ENCODE results near the gene ATP8B4.
"Not testable (repeated sequence)": the region's sequence is repeated elsewhere in the genome, so short reads cannot be mapped to it uniquely, and the experiment has no call there.

The ATP8B4 gene

GRCh38 chr15:50003786-50004334, 115.2 kb downstream of the ATP8B4 start:
- DNase-seq = no peak

DNA sequence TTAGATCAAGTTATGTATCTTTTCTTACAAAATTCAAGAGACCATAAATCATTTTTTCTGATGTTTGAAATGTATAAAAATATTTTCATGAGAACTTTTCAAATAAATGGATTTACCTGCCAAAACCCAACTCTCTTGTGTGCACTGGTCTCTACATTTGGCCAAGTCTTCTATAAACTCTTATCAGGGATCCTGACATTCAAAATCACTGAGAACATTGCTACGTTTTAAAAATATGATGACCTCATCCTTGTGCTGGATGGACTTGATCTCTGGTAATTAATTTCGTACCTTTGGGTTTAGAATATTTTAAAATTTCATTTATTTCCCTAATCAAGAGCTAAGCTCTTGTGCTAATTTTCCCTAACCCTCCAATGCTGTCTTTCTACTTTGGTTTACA, 127.4 kb downstream of the ATP8B4 start:
- no peak for DNase-seq

GRCh38 chr15:49990835-49991545, 128.0 kb downstream of the ATP8B4 start:
- no peak for DNase-seq

DNA sequence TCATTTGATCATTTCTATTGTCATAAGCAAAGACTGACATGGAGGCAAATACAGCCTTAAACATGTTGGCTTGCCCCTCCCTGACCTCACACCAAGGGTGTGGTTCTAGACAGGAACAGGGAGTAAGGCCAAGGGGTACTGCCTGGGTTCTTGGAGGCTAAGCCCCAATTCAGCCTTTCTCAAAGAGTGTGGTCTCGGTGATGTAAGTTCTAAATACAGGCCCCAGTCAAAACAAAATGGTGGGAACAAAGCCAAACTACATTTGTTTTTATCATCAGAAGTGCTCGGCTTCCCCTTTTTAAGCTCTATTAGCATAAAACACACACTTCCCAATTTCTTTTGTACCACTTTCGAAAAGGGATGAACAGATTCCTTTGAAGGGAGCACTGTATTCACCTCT, 129.5 kb downstream of the ATP8B4 start:
- no peak for DNase-seq

DNA sequence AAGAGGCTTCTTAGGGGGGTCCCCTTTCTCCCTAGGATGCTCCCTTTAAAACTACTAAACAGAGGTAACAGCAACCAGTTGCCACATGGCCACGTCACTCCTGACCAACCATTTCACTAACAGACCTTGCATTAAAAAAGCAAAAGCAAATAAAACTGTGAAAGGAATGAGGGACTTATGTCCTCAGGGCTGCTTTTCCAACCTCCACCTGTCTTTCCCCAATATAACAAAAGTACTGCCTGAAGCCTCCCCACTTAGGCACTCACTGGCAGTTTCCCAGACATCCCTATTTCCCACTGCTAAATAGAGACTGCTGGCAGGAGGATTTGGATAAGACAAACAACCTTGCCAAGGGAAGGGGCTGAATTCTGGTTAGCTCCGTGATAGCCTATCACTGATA, 130.3 kb downstream of the ATP8B4 start:
- DNase-seq = no peak

GRCh38 chr15:49987896-49988295, 131.1 kb downstream of the ATP8B4 start:
- no peak for DNase-seq

DNA sequence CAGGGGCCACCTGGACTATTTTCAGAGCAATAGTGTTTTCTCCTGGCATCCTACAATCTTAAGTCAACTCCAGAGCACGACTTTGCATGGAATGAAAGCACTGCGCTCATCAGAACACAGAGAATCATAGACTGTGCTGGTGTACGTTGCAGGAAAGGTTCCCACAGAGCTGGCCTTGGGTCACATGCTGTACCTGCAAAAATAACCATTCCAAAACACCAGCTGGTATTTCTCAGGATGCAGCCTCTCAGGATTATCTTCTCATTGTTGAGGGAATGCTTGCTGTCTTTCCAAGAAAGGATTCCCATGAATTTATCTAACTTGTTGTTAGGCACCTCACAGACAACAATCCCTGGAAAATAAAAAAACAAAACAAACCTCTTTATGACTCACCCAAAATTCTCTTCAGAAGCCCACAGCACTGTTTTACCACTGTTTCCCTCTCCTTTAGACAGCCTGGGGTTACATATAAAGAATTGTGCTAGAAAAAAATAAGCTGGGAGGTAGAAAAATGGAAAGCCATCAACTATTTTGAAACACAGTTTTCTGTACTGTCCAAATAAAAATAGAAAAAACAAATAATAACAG, 131.7 kb downstream of the ATP8B4 start:
- no peak for DNase-seq

- DNase-seq = no peak
Measured at GRCh38 chr15:49986326-49986725, 132.7 kb downstream of the ATP8B4 start.

- DNase-seq = no peak
Measured at GRCh38 chr15:49985463-49985862, 133.6 kb downstream of the ATP8B4 start.

- DNase-seq = no peak
Measured at GRCh38 chr15:49984436-49984835, 134.6 kb downstream of the ATP8B4 start.

GRCh38 chr15:49982584-49982983, 136.4 kb downstream of the ATP8B4 start:
- DNase-seq = no peak

DNA sequence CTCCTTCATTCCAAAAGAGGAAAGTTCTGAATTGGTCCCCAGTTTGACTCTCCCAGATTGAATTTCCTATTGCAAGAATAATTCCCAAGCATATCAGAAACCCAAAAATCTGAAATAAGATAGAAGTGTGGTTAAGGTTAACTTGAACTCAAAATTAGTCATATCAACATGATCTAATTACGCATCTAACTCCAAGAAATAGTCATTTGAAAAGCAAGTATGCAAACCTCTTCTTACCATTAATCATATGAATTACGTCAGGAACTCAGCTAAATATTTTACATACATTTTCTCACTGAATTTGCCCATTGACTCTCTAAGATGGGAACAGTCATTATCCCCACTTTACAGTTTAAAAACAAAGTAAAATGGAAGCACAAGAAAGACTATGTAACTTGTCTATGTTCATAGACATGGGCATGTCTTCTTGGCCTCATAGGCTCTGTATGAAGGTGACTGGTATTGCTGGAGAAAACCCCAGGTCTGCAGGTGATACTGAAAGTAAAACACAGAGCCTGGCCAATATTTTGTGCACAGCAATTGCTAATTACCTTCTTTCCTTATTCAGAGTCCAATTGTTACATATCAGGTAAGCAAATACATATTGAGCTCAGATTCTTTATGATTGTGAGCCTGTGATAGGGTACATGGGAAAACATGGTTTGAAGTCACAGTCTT, 139.2 kb downstream of the ATP8B4 start:
- DNase-seq = no peak

- no peak for DNase-seq
Measured at GRCh38 chr15:49978121-49978520, 140.9 kb downstream of the ATP8B4 start.

DNA sequence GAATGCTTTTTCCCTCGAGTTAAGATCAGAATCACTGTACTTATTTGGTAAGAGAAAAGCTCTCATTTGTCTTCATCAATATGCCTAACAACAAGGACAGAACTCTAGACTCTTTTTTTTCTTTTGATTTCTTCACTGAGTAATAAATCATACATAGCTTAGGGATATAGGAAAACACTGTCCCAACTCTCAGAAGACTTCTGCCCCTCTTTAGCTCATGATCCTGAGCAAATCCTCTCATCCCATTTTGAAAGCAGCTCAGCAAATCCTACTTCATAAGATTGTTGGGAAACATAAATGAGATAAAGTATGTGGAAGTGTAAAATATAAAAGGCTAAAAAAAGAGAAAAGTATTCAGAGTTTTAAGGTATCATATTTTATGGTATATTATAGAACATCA, 141.7 kb downstream of the ATP8B4 start:
- DNase-seq = no peak

GRCh38 chr15:49964551-49964950, 154.5 kb downstream of the ATP8B4 start:
- no peak for DNase-seq

DNA sequence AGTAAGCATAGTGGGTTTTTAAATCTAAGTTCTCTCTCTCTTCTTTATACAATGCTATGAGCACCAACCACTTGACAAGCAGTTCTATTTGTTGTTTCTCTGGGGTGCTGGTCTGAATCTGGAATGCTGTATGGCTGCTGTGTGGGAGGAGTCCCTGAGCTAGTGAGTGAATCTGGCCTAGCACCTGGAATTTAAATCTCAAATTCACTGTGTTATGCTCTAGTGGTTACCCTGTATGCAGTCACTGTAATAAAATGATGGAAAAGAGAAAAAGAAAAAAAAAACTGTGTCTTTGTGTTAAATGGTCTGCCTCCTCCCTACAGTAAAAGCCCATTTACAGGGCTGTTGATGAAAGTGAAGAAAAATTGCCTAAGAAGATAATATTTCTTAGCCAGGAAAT, 155.0 kb downstream of the ATP8B4 start:
- no peak for DNase-seq

DNA sequence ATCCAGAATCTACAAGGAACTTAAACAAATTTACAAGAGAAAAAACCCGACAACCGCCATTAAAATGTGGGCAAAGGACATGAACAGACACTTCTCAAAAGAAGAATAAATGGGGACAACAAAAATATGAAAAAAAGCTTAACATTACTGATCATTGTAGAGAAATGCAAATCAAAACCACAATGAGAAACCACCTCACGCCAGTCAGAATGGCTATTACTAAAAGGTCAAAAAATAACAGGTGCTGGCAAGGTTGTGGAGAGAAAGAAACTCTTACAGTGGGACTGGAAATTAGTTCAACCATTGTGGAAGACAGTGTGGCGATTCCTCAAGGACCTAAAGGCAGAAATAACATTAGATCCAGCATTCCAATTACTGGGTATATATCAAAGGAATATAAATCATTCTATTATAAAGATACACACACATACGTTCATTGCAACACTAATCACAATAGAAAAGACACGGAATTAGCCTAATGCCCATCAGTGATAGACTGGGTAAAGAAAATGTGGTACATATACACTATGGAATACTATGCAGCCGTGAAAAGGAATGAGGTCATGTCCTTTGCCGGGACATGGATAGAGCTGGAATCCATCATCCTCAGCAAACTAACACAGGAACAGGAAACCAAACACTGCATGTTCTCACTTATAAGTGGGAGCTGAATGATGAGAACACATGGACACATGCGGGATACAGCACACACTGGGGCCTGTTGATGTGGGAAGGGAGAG, 155.8 kb downstream of the ATP8B4 start:
- DNase-seq = not testable (repeated sequence)

DNA sequence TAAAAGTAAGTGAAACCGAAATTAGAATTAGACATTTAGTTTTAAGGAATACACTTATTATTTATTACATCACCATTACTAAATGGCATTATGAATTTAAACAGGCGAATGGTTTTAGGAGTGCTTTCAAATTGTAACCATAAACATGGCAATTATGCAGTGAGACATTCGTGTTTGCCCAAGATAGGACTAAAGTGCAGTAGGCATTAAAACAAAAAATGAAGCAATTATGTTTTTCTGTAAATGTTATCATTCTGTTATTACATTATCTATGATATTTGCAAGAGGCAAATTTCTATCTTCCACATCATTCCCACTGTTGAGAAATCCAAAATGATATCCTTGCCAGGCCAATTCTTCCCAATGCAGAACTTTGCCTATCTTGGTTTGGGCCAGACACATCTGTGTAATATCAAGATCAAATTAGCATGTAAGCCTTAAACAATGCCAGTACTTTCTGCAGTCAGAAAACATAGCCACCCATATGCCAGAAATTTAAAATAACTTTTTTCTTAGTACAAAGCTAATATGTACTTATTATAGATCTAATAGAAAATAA, 156.9 kb downstream of the ATP8B4 start:
- DNase-seq = no peak

DNA sequence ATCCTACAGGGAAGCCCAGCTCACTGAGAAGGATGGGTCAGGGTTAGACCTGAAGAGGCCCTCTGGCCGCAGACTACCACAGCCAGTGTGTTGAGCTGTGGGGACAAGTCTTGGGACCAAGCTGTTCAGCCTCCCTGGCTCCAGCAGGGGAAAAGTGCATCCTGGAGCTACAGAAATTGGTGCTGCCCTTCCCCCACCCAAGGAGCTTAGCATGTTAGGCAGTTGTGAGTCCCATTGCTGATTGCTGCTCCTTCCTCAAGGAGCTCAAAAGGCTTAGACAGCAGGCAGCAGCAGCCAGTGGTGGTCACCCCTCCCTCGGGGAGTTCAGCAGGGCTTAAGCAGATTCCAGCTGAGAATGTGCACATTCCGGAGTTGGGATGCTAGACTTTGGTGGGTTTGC, 165.6 kb downstream of the ATP8B4 start:
- no peak for DNase-seq

DNA sequence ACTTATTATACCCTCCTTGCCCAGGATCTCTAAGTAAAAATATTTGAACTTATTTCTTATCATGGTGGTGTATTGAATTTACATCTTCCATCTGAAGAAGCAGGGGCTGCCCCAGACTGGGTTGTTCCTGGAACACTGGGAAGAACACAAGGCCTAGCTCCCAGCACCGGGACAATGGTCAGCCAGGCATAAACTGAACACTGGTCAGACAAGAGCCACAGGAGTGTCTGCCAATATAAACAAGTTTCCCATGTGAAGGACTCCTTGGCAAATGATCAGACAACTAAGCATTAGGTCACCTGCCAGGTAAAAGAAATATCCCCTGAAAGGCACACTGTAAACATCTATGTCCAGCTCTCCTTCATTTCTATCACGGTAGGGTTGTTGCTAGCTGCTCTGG, 172.4 kb downstream of the ATP8B4 start:
- DNase-seq = no peak

GRCh38 chr15:49934487-49934886, 184.5 kb downstream of the ATP8B4 start:
- no peak for DNase-seq

GRCh38 chr15:49927189-49927861, 191.7 kb downstream of the ATP8B4 start:
- DNase-seq = no peak
